ENCODE results near the gene ABHD17B.

ABHD17B gene

GRCh38 chr9:71875345-71875744 is 35.6 kb downstream of the ABHD17B start:
- FAIRE-seq: no peak

- FAIRE-seq: no peak
Observed at GRCh38 chr9:71863631-71864030, 47.4 kb downstream of the ABHD17B start.

- no peak for FAIRE-seq
Observed at GRCh38 chr9:71861618-71862017, 49.4 kb downstream of the ABHD17B start.

- FAIRE-seq: no peak
Observed at GRCh38 chr9:71859939-71860338, 51.1 kb downstream of the ABHD17B start.

GRCh38 chr9:71858812-71859211 is 52.2 kb downstream of the ABHD17B start:
- no peak for FAIRE-seq

GRCh38 chr9:71858102-71858798 is 52.7 kb downstream of the ABHD17B start:
- FAIRE-seq: no peak

GRCh38 chr9:71857159-71857558 is 53.8 kb downstream of the ABHD17B start:
- FAIRE-seq: no peak

GRCh38 chr9:71854811-71855210 is 56.2 kb downstream of the ABHD17B start:
- FAIRE-seq: no peak

- no peak for FAIRE-seq
Observed at GRCh38 chr9:71853084-71853483, 57.9 kb downstream of the ABHD17B start.

GRCh38 chr9:71850996-71851395 is 60.0 kb downstream of the ABHD17B start:
- no peak for FAIRE-seq

GRCh38 chr9:71847892-71848291 is 63.1 kb downstream of the ABHD17B start:
- FAIRE-seq: no peak

- no peak for FAIRE-seq
Observed at GRCh38 chr9:71844808-71845207, 66.2 kb downstream of the ABHD17B start.

- FAIRE-seq: no peak
Observed at GRCh38 chr9:71839668-71840067, 71.3 kb downstream of the ABHD17B start.

GRCh38 chr9:71835596-71835995 is 75.4 kb downstream of the ABHD17B start:
- no peak for FAIRE-seq

- no peak for FAIRE-seq
Observed at GRCh38 chr9:71830929-71831328, 80.1 kb downstream of the ABHD17B start.

- no peak for FAIRE-seq
Observed at GRCh38 chr9:71830153-71830552, 80.8 kb downstream of the ABHD17B start.

GRCh38 chr9:71826279-71826678 is 84.7 kb downstream of the ABHD17B start:
- FAIRE-seq: no peak

- no peak for FAIRE-seq
Observed at GRCh38 chr9:71824257-71824656, 86.7 kb downstream of the ABHD17B start.

- FAIRE-seq: no peak
Observed at GRCh38 chr9:71822935-71823334, 88.1 kb downstream of the ABHD17B start.

GRCh38 chr9:71822456-71822855 is 88.5 kb downstream of the ABHD17B start:
- FAIRE-seq: no peak

GRCh38 chr9:71821405-71821804 is 89.6 kb downstream of the ABHD17B start:
- FAIRE-seq: no peak

- FAIRE-seq: no peak
Observed at GRCh38 chr9:71820403-71820921, 90.5 kb downstream of the ABHD17B start.

GRCh38 chr9:71819115-71819739 is 91.8 kb downstream of the ABHD17B start:
- peak; percentile 89 for FAIRE-seq

- no peak for FAIRE-seq
Observed at GRCh38 chr9:71816916-71817451, 94.0 kb downstream of the ABHD17B start.
